A204.1 (cell line): ENCODE measurements around the gene HDAC7.

ENCODE experiments used
- FAIRE-seq: peaks from 2 replicates; lab custom pipeline; 2012; peaks lifted over from hg19 to GRCh38; lab: Jason Lieb, UNC

The HDAC7 gene

GRCh38 chr12:47791874-47792273 lies 27.8 kb downstream of the HDAC7 start:
- no peak for FAIRE-seq

- FAIRE-seq = no peak
Observed at GRCh38 chr12:47791351-47791746, 28.4 kb downstream of the HDAC7 start.

- FAIRE-seq = no peak
Observed at GRCh38 chr12:47790676-47791350, 28.9 kb downstream of the HDAC7 start.

GRCh38 chr12:47789712-47790489 lies 29.8 kb downstream of the HDAC7 start:
- no peak for FAIRE-seq

GRCh38 chr12:47789141-47789540 lies 30.6 kb downstream of the HDAC7 start:
- no peak for FAIRE-seq

GRCh38 chr12:47787596-47788319 lies 31.9 kb downstream of the HDAC7 start:
- no peak for FAIRE-seq

- FAIRE-seq = no peak
Observed at GRCh38 chr12:47786662-47787280, 32.9 kb downstream of the HDAC7 start.

GRCh38 chr12:47785887-47786661 lies 33.6 kb downstream of the HDAC7 start:
- no peak for FAIRE-seq

GRCh38 chr12:47785036-47785886 lies 34.4 kb downstream of the HDAC7 start:
- FAIRE-seq = no peak

- no peak for FAIRE-seq
Observed at GRCh38 chr12:47783821-47784819, 35.6 kb downstream of the HDAC7 start.

- FAIRE-seq = no peak
Observed at GRCh38 chr12:47783024-47783755, 36.5 kb downstream of the HDAC7 start.

GRCh38 chr12:47782372-47782770 lies 37.3 kb downstream of the HDAC7 start:
- no peak for FAIRE-seq

- no peak for FAIRE-seq
Observed at GRCh38 chr12:47781479-47782371, 38.0 kb downstream of the HDAC7 start.

GRCh38 chr12:47779943-47780504 lies 39.7 kb downstream of the HDAC7 start:
- no peak for FAIRE-seq

- FAIRE-seq = peak; percentile 56
Observed at GRCh38 chr12:47779301-47779942, 40.3 kb downstream of the HDAC7 start.

GRCh38 chr12:47778881-47779280 lies 40.8 kb downstream of the HDAC7 start:
- FAIRE-seq = no peak
